Suprapubic skin (tissue), 4 donors: ENCODE data around the gene TXNDC11.

Source experiments
- POLR2A ChIP-seq, 2 donors: fragments of 450-650 bp; IDR thresholded peaks; one replicate each; pipeline ENCODE4 v1.6.1; 2017; ENCODE audit warnings: antibody characterized with exemption in 2 of 2, mild to moderate bottlenecking in 2 of 2, moderate library complexity in 2 of 2
- POLR2AphosphoS5 ChIP-seq, 3 donors: sonication (generic); formaldehyde crosslinking; IDR thresholded peaks; one replicate each; pipeline ENCODE4 v1.6.1; 2017; ENCODE audit warnings: antibody characterized with exemption in 3 of 3
- TF ChIP-seq, protein P1 (sequence below), 2 donors: fragments of 200-600 bp in 1 of 2; fragments of 450-650 bp in 1 of 2; sonication (generic) in 1 of 2; IDR thresholded peaks; one replicate each; pipeline ENCODE4 v1.5.1; 2016 to 2019; ENCODE audit warnings: antibody characterized with exemption in 2 of 2, mild to moderate bottlenecking in 1 of 2, moderate library complexity in 1 of 2

DNA sequence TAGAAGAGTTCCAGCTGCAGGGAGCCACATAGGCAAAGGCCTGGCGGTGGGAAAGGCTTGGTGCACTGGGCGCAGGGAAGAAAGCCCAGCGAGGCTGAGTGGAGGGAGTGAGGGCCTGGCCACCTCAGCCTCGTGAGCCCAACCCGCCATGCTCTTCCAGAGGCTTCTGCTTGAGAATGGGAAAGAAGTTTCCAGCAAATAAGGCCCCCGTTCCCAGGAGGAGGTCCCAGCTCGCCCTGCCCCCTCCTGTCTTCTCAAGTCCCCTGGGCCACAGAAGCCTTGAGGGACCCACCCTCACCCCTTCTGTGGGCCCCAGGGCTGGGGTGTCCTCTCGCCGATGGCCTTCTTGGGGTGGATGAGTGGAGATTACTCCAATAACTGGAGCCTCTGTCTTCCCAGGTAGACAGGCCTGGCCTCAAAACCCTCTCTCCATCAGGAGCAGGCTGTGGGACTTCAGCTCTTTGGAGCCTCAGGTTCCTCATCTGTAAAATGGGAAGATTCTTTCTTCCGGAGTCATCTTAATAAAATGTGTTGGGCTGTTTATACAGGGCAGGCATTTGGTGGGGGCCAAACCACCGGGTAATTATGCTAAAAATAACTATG, 75.3 kb downstream of the TXNDC11 start:
- TF ChIP-seq POLR2AphosphoS5 (IDR thresholded peaks at IDR 0.05), result no peak
- TF ChIP-seq, protein P1, sequence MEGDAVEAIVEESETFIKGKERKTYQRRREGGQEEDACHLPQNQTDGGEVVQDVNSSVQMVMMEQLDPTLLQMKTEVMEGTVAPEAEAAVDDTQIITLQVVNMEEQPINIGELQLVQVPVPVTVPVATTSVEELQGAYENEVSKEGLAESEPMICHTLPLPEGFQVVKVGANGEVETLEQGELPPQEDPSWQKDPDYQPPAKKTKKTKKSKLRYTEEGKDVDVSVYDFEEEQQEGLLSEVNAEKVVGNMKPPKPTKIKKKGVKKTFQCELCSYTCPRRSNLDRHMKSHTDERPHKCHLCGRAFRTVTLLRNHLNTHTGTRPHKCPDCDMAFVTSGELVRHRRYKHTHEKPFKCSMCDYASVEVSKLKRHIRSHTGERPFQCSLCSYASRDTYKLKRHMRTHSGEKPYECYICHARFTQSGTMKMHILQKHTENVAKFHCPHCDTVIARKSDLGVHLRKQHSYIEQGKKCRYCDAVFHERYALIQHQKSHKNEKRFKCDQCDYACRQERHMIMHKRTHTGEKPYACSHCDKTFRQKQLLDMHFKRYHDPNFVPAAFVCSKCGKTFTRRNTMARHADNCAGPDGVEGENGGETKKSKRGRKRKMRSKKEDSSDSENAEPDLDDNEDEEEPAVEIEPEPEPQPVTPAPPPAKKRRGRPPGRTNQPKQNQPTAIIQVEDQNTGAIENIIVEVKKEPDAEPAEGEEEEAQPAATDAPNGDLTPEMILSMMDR (IDR thresholded peaks at IDR 0.05), result no peak
- no peak for TF ChIP-seq POLR2A (IDR thresholded peaks at IDR 0.05)
